ENCODE measurements around the gene RBPMS2. TPM values are rescaled to one million over a fixed set of nuclear protein-coding genes. Genes with fewer than 3 reads are reported as not detected.

RBPMS2 gene
- total RNA-seq, 2 experiments from 2014 or later: not detected

- no peak overlapping the region for H3K27ac Mint-ChIP-seq
- ATAC-seq (ENCODE audit: poor library complexity): no peak
- ChIA-PET CTCF (interaction anchor here (0.8 kb wide), 1 partner anchor 18 kb away, joined by 3 read pairs; no protein-coding TSS in a partner anchor), POLR2A (no interaction called here)
- intact Hi-C loops (cut with DNase I, micrococcal nuclease): no loop called here
- Histone ChIP-seq H3K4me3 (ENCODE audit: low read length) (no peak overlapping the region), H3K27ac (ENCODE audit: low read depth in 1 of 2, low read length in 2 of 2) (no peak overlapping the region), H3K27me3 (ENCODE audit: control insufficient read depth in 1 of 2, insufficient read depth in 2 of 2, low read length in 2 of 2) (no peaks in the 10 kb centered on the region), H3K4me1 (ENCODE audit: insufficient read depth, low read length) (no peaks in the 10 kb centered on the region), H3K36me3 (ENCODE audit: insufficient read depth, low read length) (no peaks in the 10 kb centered on the region), H3K9me3 (ENCODE audit: control insufficient read depth in 1 of 2, insufficient read depth in 1 of 2, low read length in 2 of 2) (no peaks in the 10 kb centered on the region)
- no peak for DNase-seq
- no peak for TF ChIP-seq CTCF (IDR thresholded peaks at IDR 0.05)
- H3K4me3 Mint-ChIP-seq: no peak overlapping the region
- H3K9me3 Mint-ChIP-seq: no peaks in the 10 kb centered on the region
- H3K27me3 Mint-ChIP-seq: no peaks in the 10 kb centered on the region
- H3K36me3 Mint-ChIP-seq (ENCODE audit: low read depth): no peaks in the 10 kb centered on the region
- H3K4me1 Mint-ChIP-seq (ENCODE audit: low read depth): no peaks in the 10 kb centered on the region
Observed at GRCh38 chr15:64763462-64763861, 11.9 kb downstream of the RBPMS2 start.

DNA sequence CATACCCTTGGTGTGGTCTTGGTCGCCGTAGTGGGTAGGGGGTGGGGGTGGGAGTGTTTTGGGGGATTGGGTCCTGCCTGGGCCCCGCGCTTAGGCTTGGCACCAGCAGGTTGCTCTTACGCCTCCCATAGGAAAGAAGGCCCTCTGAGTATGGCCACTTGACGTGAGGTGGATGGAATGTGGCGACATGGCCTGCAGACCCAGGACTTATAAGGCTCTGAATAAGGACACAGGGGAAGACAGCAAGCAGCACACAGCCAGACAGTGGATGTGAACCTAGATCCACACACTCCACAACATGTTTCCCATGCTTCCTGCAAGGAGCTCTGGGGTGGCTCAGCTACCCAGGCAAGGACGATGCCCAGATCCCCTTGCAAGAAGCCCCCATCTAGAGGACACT is 12.4 kb downstream of the RBPMS2 start:
- POLR2A ChIA-PET: no interaction called here
- H3K27ac ChIP-seq (ENCODE audit: low read depth in 1 of 2, low read length in 2 of 2): no peak overlapping the region
- H3K4me3 ChIP-seq (ENCODE audit: low read length): no peak overlapping the region
- DNase-seq (no peak), ATAC-seq (ENCODE audit: poor library complexity) (no peak)
- CTCF ChIA-PET: no interaction called here
- H3K36me3 Mint-ChIP-seq (ENCODE audit: low read depth): no peaks in the 10 kb centered on the region
- intact Hi-C loops (cut with DNase I, micrococcal nuclease): no loop called here
- no peaks in the 10 kb centered on the region for H3K27me3 Mint-ChIP-seq
- no peaks in the 10 kb centered on the region for H3K9me3 ChIP-seq (ENCODE audit: control insufficient read depth in 1 of 2, insufficient read depth in 1 of 2, low read length in 2 of 2)
- H3K27ac Mint-ChIP-seq: no peak overlapping the region
- no peaks in the 10 kb centered on the region for H3K4me1 Mint-ChIP-seq (ENCODE audit: low read depth)
- H3K36me3 ChIP-seq (ENCODE audit: insufficient read depth, low read length): no peaks in the 10 kb centered on the region
- H3K27me3 ChIP-seq (ENCODE audit: control insufficient read depth in 1 of 2, insufficient read depth in 2 of 2, low read length in 2 of 2): no peaks in the 10 kb centered on the region
- no peak overlapping the region for H3K4me3 Mint-ChIP-seq
- H3K9me3 Mint-ChIP-seq: no peaks in the 10 kb centered on the region
- no peak for TF ChIP-seq CTCF (IDR thresholded peaks at IDR 0.05)
- H3K4me1 ChIP-seq (ENCODE audit: insufficient read depth, low read length): no peaks in the 10 kb centered on the region

GRCh38 chr15:64762546-64762945 is 12.8 kb downstream of the RBPMS2 start:
- H3K4me1 Mint-ChIP-seq (ENCODE audit: low read depth): no peaks in the 10 kb centered on the region
- H3K27ac Mint-ChIP-seq: no peak overlapping the region
- no peaks in the 10 kb centered on the region for H3K36me3 ChIP-seq (ENCODE audit: insufficient read depth, low read length)
- CTCF ChIA-PET: no interaction called here
- ATAC-seq (ENCODE audit: poor library complexity): no peak
- H3K36me3 Mint-ChIP-seq (ENCODE audit: low read depth): no peaks in the 10 kb centered on the region
- H3K27me3 Mint-ChIP-seq: no peaks in the 10 kb centered on the region
- H3K27ac ChIP-seq (ENCODE audit: low read depth in 1 of 2, low read length in 2 of 2): no peak overlapping the region
- intact Hi-C loops (cut with DNase I, micrococcal nuclease): no loop called here
- no peak for TF ChIP-seq CTCF (IDR thresholded peaks at IDR 0.05)
- H3K9me3 ChIP-seq (ENCODE audit: control insufficient read depth in 1 of 2, insufficient read depth in 1 of 2, low read length in 2 of 2): no peaks in the 10 kb centered on the region
- H3K4me3 ChIP-seq (ENCODE audit: low read length): no peak overlapping the region
- POLR2A ChIA-PET: no interaction called here
- H3K4me3 Mint-ChIP-seq: no peak overlapping the region
- DNase-seq: no peak
- H3K9me3 Mint-ChIP-seq: no peaks in the 10 kb centered on the region
- H3K4me1 ChIP-seq (ENCODE audit: insufficient read depth, low read length): no peaks in the 10 kb centered on the region
- H3K27me3 ChIP-seq (ENCODE audit: control insufficient read depth in 1 of 2, insufficient read depth in 2 of 2, low read length in 2 of 2): no peaks in the 10 kb centered on the region
